Mammary epithelial cell (primary cell): ENCODE results near the gene CYP2B6.
"Not testable (repeated sequence)": the region's sequence is repeated elsewhere in the genome, so short reads cannot be mapped to it uniquely, and the experiment has no call there.

ENCODE experiments used
- EZH2 ChIP-seq: IDR thresholded peaks from 2 replicates; pipeline ENCODE4 v1.6.1; 2012; ENCODE audit warnings: low read length, inconsistent platforms, borderline replicate concordance
- TF ChIP-seq, protein P1 (sequence below), 2 donors: IDR thresholded peaks in 1 of 2; conservative IDR thresholded peaks in 1 of 2; 2 replicates each; pipeline ENCODE4 v1.5.1; 2011 to 2012; ENCODE audit warnings: inconsistent platforms in 2 of 2, low read length in 2 of 2, mild to moderate bottlenecking in 2 of 2, control low read depth in 1 of 2, low read depth in 1 of 2; ENCODE audit not compliant: insufficient read depth in 1 of 2; ENCODE audit errors: extremely low read depth in 1 of 2

GRCh38 chr19:40980743-40981442, 10.2 kb upstream of the CYP2B6 start:
- TF ChIP-seq, protein P1, sequence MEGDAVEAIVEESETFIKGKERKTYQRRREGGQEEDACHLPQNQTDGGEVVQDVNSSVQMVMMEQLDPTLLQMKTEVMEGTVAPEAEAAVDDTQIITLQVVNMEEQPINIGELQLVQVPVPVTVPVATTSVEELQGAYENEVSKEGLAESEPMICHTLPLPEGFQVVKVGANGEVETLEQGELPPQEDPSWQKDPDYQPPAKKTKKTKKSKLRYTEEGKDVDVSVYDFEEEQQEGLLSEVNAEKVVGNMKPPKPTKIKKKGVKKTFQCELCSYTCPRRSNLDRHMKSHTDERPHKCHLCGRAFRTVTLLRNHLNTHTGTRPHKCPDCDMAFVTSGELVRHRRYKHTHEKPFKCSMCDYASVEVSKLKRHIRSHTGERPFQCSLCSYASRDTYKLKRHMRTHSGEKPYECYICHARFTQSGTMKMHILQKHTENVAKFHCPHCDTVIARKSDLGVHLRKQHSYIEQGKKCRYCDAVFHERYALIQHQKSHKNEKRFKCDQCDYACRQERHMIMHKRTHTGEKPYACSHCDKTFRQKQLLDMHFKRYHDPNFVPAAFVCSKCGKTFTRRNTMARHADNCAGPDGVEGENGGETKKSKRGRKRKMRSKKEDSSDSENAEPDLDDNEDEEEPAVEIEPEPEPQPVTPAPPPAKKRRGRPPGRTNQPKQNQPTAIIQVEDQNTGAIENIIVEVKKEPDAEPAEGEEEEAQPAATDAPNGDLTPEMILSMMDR (conservative IDR thresholded peaks at IDR 0.05 in 1 of 2, IDR thresholded peaks at IDR 0.05 in 1 of 2; ENCODE audit: extremely low read depth in 1 of 2, insufficient read depth in 1 of 2, low read depth in 1 of 2, low read length in 2 of 2) = not testable (repeated sequence)
- TF ChIP-seq EZH2 = not testable (repeated sequence)
